NCI-H146 (cell line): ENCODE results near the gene CHST11.

Experiments used
- DNase-seq: peaks from one replicate; lab custom pipeline; 2025; lab: John Stamatoyannopoulos, UW

CHST11 gene

GRCh38 chr12:104480826-104481440, 24.2 kb downstream of the CHST11 start:
- DNase-seq = no peak

GRCh38 chr12:104482113-104482512, 25.4 kb downstream of the CHST11 start:
- no peak for DNase-seq

GRCh38 chr12:104482748-104483147, 26.0 kb downstream of the CHST11 start:
- DNase-seq = no peak

GRCh38 chr12:104484079-104484478, 27.3 kb downstream of the CHST11 start:
- no peak for DNase-seq

GRCh38 chr12:104485651-104486362, 29.1 kb downstream of the CHST11 start:
- no peak for DNase-seq

GRCh38 chr12:104486363-104486750, 29.6 kb downstream of the CHST11 start:
- DNase-seq = no peak

- DNase-seq = no peak
These were observed 30.4 kb downstream of the CHST11 start for GRCh38 chr12:104486943-104487819.

GRCh38 chr12:104488374-104488773, 31.6 kb downstream of the CHST11 start:
- no peak for DNase-seq

GRCh38 chr12:104490186-104490585, 33.4 kb downstream of the CHST11 start:
- no peak for DNase-seq

GRCh38 chr12:104490850-104491249, 34.1 kb downstream of the CHST11 start:
- DNase-seq = peak; percentile 15

- no peak for DNase-seq
These were observed 36.7 kb downstream of the CHST11 start for GRCh38 chr12:104493496-104493895.

- DNase-seq = no peak
These were observed 37.5 kb downstream of the CHST11 start for GRCh38 chr12:104494137-104494792.

GRCh38 chr12:104494793-104495158, 38.0 kb downstream of the CHST11 start:
- DNase-seq = no peak

GRCh38 chr12:104495786-104496185, 39.0 kb downstream of the CHST11 start:
- DNase-seq = no peak

- no peak for DNase-seq
These were observed 39.6 kb downstream of the CHST11 start for GRCh38 chr12:104496336-104496735.

- DNase-seq = no peak
These were observed 41.6 kb downstream of the CHST11 start for GRCh38 chr12:104498211-104498801.

GRCh38 chr12:104499668-104500332, 43.1 kb downstream of the CHST11 start:
- no peak for DNase-seq

- DNase-seq = no peak
These were observed 44.4 kb downstream of the CHST11 start for GRCh38 chr12:104501115-104501514.

- DNase-seq = no peak
These were observed 44.9 kb downstream of the CHST11 start for GRCh38 chr12:104501660-104502059.

- no peak for DNase-seq
These were observed 45.5 kb downstream of the CHST11 start for GRCh38 chr12:104502217-104502616.

GRCh38 chr12:104502638-104503037, 45.9 kb downstream of the CHST11 start:
- no peak for DNase-seq
